Activated effector memory CD4-positive, alpha-beta T cell treated with Interleukin-2 at 50 U/mL for 16 hours (primary cell): ENCODE results near the gene S100A2.
A peak's percentile ranks its signal among the peaks of the same experiment; 100 is the strongest.
"Not testable (repeated sequence)": the region's sequence is repeated elsewhere in the genome, so short reads cannot be mapped to it uniquely, and the experiment has no call there.

ENCODE experiments used
- DNase-seq: peaks from one replicate; pipeline ENCODE4 v3.0.0-alpha.2; 2020

Gene S100A2

DNA sequence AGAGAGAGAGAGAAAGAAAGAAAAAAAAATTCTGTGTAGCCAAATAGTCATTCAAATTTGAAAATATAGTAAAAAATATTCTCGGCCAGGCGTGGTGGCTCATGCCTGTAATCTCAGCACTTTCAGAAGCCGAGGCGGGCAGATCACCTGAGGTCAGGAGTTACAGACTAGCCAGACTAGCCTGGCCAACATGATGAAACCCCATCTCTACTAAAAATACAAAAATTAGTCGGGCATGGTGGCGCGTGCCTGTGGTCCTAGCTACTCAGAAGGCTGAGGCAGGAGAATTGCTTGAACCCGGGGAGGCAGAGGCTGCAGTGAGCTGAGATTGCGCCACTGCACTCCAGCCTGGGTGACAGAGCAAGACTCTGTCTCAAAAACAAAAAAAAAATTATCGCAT, 22.4 kb upstream of the S100A2 start:
- not testable (repeated sequence) for DNase-seq

DNA sequence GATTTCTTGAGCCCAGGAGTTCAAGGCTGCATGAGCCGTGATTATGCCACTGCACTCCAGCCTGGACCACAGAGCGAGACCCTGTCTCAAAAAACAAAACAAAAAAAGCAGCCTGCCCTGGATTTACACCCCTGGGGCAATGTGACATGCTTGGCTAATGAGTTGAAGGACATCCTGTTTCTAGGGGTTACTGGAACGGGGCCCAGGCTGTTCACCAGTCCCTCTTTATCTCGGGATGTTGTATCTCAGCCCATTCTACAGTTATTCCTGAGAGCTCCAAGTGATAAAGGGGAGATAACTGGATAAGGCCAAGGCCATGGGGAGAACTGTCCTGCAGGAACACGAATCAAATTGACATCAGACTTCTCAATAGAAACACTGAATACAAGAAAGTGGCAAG, 21.7 kb upstream of the S100A2 start:
- DNase-seq, result no peak

DNA sequence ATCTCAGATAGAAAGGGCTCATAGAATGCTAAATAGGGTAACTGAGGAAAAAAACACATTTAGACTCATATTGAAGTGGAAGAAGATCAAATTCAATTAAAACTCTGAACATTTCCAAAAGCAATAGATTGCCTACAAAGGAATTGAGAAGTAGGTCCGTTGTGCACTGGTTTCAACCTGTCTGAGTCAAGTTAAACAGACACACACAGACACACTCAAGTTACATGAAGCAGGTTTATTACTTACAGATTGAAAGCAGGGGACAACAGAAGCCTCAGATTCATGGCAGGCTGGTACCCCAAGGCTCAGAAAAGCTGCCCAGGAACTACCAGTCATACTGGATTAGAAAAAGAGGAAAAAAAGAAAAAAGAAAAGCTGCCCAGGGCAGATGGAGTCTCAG, 20.7 kb upstream of the S100A2 start:
- DNase-seq, result no peak

DNA sequence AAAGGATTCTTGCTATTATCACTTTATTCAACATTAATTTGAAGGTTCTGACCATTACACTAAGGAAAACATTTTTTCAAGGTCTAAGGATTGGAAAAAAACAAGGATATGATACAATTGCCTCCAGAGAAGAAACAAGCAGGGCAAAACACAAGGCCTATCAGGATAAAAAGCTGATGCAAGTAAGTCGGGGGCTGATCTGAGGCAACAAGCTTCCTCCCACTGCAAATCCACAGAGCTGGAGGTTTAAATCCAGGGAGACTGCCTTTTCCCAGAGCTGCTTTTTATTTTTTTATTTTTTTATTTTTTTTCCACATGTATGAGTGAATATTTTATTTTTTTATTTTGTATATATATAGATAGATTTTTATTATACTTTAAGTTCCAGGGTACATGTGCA, 19.4 kb upstream of the S100A2 start:
- no peak for DNase-seq

DNA sequence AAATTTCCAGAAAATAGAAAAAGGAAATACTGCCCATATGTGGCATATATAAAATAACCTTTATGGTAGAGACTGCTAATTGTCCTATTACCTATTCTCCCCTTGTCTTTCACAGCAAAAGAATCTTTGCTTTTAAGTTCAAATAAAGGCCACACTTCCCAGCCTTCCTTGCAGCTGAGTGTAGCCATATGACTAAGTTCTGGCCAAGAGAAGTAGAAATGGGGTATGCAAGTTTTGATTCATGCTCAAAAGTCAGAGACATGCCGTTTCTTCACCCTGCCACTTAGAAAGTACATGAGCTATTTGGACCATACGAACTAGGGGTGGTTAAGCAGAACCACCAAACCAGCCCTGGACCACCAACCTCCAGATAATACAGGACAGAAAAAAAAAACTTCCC, 18.3 kb upstream of the S100A2 start:
- DNase-seq, result no peak

DNA sequence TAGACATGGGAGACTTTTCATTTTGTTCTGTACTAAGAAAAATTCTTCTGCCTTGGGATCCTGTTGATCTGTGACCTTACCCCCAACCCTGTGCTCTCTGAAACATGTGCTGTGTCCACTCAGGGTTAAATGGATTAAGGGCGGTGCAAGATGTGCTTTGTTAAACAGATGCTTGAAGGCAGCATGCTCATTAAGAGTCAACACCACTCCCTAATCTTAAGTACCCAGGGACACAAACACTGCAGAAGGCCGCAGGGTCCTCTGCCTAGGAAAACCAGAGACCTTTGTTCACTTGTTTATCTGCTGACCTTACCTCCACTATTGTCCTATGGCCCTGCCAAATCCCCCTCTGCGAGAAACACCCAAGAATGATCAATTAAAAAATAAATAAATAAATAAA, 17.9 kb upstream of the S100A2 start:
- not testable (repeated sequence) for DNase-seq

DNA sequence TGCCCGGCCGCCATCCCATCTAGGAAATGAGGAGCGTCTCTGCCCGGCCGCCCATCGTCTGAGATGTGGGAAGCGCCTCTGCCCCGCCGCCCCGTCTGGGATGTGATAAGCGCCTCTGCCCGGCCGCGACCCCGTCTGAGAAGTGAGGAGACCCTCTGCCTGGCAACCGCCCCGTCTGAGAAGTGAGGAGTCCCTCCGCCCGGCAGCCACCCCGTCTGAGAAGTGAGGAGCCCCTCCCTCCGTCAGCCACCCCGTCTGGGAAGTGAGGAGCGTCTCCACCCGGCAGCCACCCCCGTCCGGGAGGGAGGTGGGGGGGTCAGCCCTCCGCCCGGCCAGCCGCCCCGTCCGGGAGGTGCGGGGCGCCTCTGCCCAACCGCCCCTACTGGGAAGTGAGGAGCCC, 17.2 kb upstream of the S100A2 start:
- not testable (repeated sequence) for DNase-seq

DNA sequence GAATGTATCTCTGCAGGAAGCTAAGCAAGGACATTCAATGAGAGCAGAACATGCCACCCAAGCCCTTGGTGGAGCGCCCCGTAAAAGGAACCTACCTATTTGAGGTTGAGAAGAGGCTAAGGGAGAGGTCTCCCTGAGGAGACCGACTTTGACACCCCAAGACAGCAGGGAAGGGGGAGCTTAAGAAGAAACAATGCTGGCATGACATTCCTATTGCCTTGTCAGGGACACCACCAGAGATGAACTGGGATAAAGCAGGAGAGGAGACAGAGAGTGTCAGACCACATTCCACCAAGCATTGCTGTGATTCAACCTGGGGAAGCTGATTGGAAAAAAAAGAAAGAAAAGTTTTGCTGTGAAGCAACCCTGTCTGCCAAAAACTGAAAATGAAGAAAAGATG, 13.3 kb upstream of the S100A2 start:
- DNase-seq, result no peak

DNA sequence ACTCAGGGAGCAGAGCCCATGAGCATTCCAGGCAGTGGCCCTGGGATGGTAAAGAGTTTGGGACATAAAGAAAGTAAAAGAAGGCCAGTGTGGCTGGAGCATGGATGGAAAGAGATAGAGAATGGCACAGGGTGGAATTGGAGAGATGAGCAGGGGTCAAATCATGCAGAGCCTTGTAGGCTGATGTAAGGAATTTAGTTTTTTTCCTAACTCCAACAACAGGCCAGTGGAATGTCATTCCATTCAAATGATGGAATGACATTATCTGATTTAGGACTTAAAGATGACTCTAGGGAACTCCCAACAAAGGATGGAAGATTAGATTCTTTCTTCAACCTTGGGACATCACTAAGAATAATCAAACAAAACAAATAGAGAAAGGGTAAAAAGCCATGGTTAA, 12.8 kb upstream of the S100A2 start:
- no peak for DNase-seq

DNA sequence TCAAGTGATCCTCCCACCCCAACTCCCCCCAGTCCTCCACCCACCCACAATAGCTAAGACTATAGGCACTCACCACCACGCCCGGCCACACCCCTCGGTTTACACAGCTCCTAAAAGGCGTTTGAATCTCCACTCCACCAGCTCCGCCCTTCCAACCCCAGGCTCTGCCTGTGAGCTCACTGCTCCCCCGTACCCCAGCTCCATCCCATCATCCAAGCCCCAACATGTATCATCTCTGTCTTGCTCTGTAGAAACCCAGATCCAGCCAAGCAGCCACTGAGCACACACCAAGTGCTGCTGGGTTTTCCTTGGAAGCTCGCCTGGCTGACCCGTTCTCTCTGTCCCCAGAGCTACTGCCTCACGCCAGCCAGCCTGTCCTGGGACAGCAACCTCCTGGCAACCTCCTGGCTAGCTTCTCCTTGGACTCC, 12.0 kb upstream of the S100A2 start:
- DNase-seq, result no peak

DNA sequence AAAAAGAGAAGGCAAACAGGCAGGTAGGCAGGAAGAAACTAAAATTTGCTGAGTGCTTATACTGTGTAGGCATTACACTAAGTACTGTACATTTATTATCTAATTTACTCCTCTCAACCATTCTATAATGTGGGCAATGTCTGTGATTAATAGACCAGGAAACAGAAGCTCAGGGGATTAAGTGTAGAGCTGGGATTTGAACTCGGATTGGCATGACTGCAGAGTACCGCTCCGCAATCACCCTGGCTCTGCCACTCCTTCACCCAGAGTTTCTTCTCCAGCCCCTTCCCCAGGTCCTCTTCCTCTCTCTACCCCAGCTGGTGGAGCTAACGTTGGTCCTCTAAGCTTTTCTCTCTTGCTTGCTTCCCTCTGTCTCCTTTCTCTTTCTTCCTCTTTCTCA, 11.5 kb upstream of the S100A2 start:
- no peak for DNase-seq

DNA sequence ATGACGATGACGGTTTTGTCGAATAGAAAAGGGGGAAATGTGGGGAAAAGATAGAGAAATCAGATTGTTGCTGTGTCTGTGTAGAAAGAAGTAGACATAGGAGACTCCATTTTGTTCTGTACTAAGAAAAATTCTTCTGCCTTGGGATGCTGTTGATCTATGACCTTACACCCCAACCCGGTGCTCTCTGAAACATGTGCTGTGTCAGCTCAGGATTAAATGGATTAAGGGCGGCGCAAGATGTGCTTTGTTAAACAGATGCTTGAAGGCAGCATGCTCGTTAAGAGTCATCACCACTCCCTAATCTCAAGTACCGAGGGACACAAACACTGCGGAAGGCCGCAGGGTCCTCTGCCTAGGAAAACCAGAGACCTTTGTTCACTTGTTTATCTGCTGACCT, 9.9 kb upstream of the S100A2 start:
- DNase-seq, result not testable (repeated sequence)

DNA sequence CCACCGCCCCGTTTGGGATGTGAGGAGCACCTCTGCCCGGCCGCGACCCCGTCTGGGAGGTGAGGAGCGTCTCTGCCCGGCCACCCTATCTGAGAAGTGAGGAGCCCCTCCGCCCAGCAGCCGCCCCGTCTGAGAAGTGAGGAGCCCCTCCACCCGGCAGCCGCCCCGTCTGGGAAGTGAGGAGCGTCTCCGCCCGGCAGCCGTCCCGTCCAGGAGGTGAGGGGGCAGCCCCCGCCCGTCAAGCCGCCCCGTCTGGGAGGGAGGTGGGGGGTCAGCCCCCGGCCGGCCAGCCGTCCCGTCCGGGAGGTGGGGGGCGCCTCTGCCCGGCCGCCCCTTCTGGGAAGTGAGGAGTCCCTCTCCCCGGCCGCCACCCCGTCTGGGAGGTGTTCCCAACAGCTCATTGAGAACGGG, 9.4 kb upstream of the S100A2 start:
- not testable (repeated sequence) for DNase-seq

DNA sequence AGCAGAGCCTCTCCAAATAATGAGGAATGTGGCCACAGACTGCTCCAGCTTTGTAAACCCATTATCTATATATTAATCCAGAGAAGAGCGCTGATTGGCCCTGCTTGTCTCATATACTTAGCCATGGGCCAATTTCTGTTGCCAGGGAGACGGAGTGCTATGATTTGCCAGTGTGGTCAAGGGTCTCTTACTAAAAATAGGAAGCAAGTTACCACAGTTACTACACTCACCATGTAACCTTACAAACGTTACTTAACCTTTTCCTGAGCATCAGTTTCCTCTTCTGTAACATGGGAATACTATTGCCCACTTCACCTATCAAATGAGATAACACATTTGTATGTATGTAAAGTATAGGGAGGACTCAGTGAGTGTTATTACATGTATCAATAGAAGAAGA, 7.7 kb upstream of the S100A2 start:
- no peak for DNase-seq

DNA sequence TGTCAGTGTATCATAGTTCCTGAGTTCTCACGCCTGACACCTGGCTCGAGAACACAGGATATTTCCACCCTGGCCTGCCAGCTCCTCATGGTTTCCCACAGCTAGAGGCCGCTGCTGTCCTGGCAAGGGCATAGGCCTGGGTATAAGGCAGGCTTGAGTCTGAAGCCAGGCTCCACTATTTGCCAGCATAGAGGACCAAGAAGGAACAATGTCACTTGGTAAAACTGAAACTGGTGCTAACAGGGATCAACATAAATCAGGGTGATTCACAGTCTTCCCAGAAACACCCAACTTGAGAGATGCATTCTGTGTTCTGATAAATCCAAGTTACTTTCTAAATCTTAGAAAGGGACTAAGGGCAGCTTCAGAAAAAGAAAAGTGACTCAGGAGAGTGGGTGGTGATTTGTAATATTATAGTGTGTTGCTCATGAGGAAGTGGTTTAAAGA, 6.9 kb upstream of the S100A2 start:
- peak; percentile 36 for DNase-seq

DNA sequence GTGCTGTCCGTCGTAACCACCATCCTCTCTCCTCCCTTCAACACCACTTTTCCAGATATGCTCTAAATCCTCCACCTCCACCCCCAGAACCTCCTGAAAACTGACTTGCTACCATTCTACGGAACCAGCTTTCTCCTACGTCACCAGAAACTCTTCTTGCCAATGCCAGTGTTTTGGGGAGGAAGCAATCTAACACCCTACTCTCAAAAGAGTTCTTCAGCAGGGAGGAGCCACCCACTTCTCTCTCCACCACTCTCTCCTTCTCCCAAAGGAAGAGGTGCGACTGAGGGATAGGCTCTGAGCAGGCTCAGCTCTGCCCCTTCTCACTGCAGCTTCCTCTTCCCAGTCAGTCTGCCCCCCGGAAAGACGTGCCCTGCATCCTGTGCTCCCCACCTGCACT, 6.1 kb upstream of the S100A2 start:
- DNase-seq, result no peak

DNA sequence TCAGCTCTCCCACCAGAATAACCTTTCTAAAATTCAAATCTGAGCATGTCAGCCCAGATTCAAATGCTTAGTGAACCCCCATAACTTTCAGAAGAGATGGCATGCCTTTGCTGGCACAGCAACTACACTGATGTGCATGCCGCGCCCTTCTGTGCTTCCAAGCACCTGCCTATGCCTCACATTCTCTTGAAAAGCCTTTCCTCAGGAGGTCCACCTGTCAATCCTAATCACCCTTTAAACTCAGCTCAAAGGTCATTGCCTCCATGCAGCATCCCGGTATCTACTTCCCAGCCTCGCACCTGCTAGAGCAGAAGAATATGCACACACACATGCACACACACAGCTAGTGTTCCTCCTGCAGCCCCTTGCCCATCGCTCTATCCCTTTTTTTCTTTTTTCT, 5.2 kb upstream of the S100A2 start:
- DNase-seq, result no peak

DNA sequence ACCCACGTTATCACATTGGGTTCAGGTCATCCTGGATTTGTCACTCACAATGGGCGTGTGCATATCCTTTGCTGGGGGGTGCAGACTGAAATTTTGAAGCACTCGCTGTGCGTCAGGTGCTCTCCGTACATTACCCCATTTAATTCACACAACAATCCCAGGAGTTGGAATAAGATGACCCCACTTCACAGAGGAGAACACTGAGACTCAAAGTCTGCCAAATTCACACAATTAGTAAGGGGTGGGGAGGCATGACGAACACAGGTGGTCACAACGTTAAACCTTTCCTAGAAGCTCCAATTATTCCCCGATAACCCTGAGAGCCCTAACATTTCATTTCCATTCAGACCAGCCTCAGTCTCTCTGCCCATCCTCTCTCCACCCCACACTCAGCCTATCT, 3.8 kb upstream of the S100A2 start:
- no peak for DNase-seq

DNA sequence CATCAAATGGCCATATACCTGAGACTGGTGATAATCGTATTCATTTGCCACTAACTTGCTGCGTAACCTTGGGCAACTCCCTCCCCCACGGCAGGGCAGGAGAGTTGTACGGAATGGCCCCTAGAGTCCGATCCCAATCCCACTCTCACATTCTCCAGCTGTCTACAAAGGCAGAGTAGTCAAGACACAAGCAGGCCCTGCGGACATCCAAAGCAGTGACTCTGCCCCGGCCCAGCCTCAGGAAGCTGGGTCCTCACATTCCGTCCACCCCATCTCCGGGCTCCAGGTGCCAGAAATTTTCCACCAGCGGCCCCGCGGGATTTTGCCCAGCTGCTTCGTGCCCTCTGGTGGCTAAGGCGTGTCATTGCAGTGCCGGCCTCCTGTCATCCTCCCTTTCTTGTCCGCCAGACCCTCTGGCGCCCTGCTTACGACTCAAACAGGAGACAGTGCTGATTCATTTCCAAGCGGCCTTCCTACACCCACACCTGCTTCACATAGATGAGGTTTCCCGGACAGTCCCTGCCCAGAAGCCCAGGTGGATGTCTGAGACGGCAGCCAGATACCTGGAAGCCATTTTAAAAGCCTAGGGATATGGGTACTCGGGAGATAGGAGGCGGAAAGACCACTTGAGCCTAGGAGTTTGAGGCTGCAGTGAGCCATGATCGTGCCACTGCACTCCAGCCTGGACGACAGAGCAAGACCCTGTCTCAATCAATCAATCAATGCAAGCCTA, 2.9 kb upstream of the S100A2 start:
- peak; percentile 69 for DNase-seq

DNA sequence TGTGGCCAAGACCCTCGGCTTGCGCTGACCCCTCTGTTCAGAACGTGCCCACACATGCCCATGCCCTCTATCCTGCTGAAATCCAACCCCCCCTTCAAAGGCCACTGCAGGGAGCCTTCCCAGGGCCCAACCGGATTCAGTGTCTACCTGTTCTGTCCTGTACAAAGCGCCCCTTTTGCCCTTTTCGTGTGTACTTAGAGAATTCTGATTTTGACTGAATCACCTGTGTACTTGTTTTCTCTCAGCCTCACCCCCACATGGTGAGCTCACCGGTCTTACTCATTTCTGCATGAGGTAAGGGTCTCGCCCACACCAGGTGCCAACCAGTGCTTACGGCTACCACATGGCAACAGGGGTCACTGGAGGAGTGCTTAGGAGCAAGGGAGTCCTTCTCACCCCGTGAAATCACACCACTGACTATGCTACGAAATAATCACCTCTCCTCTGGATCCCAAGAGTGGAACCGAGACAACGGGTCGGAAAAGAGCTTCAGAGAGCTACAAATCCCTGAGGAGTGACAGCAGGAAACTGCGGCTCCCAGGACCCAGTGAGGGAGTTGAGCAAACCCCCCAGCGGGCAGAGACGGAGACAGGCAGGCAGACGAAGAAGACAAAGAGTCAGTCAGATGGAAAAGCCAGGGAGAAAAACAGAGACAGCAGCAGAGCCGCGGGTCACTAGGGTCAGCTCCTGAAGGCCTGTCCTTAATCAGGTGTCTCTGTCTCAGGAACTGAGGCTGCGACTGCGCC, 2.1 kb upstream of the S100A2 start:
- no peak for DNase-seq

DNA sequence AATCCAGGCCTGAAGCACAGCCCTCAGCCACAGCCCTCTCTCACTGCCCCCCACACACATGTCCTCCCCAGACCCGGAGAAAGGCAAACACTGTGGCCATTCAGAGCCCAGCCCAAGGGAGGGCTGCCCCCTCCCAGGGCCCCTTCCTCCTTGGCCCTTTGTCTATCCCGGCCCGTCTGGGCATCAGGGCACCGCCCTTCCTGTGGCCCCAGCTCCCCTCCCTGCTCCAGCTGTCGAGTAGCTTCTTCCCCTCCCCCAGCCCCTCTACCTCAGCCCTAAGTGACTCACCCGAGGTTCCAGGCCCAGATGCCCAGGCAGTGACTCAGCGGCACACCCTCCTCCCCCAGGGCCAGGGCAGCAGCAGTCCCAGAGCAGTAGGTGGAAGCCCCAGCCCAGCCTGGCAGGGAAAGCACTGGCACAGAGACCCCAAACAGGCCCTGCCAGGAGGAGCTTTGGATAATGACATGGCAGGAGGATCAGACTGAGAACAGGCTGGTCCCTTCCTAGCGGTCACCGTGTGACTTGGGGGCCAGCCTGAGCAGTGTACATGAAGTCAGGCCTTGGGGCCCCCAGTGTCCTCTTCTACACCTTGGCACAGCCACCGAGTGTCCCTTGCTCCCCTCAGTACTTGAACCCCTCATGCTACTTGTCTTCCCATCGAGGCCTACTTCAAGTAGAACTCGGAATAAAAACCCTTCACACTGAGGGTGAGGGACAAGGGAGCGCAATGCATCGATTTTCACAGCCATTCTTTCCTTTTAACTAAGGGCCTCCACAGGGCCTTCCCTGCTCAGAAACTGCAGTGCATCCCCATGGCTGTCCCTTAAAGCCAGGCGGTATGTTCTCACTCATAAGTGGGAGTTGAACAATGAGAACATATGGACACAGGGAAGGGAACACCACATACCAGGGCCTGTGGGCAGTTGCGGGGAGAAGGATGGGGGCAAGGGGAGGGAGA, 1.0 kb upstream of the S100A2 start:
- peak; percentile 88 for DNase-seq

DNA sequence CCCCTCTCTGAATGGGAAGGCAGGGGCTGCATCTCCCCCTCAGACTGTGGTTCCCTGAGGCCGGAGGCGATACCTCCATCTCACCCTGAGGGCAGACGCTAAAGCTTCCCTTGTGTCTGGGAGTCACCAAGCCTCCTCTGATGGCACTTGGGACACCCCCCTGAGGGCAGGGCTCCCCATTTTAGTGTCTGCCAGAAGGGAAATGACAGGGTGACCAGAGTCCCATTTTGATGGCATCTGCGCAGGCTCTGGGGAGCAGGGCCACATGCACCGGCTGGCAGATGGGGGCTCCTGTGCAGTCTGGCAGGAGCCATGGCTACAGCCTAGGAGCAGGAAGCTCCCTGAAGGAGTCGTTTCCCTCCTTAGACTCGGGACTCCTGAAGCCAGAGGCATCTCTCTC, 1.7 kb downstream of the S100A2 start:
- DNase-seq, result no peak

DNA sequence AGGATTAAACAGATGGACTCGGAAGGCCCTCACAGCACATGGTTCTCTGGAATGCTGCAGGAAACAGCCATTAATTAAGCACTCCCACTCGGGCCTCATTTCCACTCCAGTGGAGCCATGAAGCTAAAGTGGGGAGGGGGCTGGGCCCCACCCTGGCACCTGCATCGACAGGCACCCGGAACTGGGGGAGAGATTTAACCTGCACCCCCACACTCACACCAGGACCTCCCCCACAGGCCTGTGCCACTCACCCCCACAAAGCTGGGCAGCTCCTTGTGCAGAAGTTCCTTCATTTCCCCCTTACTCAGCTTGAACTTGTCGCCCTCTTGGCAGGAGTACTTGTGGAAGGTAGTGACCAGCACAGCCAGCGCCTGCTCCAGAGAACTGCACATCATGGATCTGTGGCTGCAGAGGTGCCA, 2.2 kb downstream of the S100A2 start:
- DNase-seq, result no peak
